Measurements from ENCODE around the gene MORN1. TPM values are rescaled to one million over a fixed set of nuclear protein-coding genes. Genes with fewer than 3 reads are reported as not detected.

Gene MORN1
- total and polyA plus RNA-seq, 9 of the 15 experiments (the other 6 are each of a cell fraction or from before 2014, with no cell fraction given) = 0.24 to 9.3 (median 4.2) TPM

- TF ChIP-seq PHF8 (IDR thresholded peaks at IDR 0.05; ENCODE audit: borderline replicate concordance, low read length) = no peak
- TF ChIP-seq ZKSCAN1 (IDR thresholded peaks at IDR 0.05; ENCODE audit: low read depth, low read length) = 0 out of 2 replicates have a peak, but pooled peaks have one; percentile 24
- no peak for TF ChIP-seq NFATC3 (IDR thresholded peaks at IDR 0.05)
- TF ChIP-seq TSC22D4 (tag; IDR thresholded peaks at IDR 0.05) = no peak
- no peak for TF ChIP-seq KDM2B (CRISPR knock-in tag; IDR thresholded peaks at IDR 0.05)
- TF ChIP-seq, protein P1, sequence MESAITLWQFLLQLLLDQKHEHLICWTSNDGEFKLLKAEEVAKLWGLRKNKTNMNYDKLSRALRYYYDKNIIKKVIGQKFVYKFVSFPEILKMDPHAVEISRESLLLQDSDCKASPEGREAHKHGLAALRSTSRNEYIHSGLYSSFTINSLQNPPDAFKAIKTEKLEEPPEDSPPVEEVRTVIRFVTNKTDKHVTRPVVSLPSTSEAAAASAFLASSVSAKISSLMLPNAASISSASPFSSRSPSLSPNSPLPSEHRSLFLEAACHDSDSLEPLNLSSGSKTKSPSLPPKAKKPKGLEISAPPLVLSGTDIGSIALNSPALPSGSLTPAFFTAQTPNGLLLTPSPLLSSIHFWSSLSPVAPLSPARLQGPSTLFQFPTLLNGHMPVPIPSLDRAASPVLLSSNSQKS (CRISPR knock-in tag; IDR thresholded peaks at IDR 0.05) = no peak
- peak; percentile 94 for TF ChIP-seq SPI1 (IDR thresholded peaks at IDR 0.05; ENCODE audit: borderline replicate concordance, low read depth, low read length)
- 0 out of 2 replicates have a peak, but pooled peaks have one; percentile 13 for TF ChIP-seq MAFK (IDR thresholded peaks at IDR 0.05; ENCODE audit: low read length)
- TF ChIP-seq SMAD3 (CRISPR knock-in tag; conservative IDR thresholded peaks at IDR 0.05) = no peak
- TF ChIP-seq, protein P2, sequence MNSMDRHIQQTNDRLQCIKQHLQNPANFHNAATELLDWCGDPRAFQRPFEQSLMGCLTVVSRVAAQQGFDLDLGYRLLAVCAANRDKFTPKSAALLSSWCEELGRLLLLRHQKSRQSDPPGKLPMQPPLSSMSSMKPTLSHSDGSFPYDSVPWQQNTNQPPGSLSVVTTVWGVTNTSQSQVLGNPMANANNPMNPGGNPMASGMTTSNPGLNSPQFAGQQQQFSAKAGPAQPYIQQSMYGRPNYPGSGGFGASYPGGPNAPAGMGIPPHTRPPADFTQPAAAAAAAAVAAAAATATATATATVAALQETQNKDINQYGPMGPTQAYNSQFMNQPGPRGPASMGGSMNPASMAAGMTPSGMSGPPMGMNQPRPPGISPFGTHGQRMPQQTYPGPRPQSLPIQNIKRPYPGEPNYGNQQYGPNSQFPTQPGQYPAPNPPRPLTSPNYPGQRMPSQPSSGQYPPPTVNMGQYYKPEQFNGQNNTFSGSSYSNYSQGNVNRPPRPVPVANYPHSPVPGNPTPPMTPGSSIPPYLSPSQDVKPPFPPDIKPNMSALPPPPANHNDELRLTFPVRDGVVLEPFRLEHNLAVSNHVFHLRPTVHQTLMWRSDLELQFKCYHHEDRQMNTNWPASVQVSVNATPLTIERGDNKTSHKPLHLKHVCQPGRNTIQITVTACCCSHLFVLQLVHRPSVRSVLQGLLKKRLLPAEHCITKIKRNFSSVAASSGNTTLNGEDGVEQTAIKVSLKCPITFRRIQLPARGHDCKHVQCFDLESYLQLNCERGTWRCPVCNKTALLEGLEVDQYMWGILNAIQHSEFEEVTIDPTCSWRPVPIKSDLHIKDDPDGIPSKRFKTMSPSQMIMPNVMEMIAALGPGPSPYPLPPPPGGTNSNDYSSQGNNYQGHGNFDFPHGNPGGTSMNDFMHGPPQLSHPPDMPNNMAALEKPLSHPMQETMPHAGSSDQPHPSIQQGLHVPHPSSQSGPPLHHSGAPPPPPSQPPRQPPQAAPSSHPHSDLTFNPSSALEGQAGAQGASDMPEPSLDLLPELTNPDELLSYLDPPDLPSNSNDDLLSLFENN (IDR thresholded peaks at IDR 0.05; ENCODE audit: low read depth in 2 of 2, low read length in 2 of 2) = no peak
- TF ChIP-seq CXXC5 (CRISPR knock-in tag; IDR thresholded peaks at IDR 0.05) = peak; percentile 75
- 0 out of 2 replicates have a peak, but pooled peaks have one; percentile 10 for TF ChIP-seq L3MBTL2 (IDR thresholded peaks at IDR 0.05)
- TF ChIP-seq ZFPM2 (CRISPR knock-in tag; IDR thresholded peaks at IDR 0.05) = no peak
- TF ChIP-seq HDAC1 (IDR thresholded peaks at IDR 0.05) = peak in 1 of 2 experiments; percentile 34; a peak in 1 of 4 replicates
- TF ChIP-seq, protein P3, sequence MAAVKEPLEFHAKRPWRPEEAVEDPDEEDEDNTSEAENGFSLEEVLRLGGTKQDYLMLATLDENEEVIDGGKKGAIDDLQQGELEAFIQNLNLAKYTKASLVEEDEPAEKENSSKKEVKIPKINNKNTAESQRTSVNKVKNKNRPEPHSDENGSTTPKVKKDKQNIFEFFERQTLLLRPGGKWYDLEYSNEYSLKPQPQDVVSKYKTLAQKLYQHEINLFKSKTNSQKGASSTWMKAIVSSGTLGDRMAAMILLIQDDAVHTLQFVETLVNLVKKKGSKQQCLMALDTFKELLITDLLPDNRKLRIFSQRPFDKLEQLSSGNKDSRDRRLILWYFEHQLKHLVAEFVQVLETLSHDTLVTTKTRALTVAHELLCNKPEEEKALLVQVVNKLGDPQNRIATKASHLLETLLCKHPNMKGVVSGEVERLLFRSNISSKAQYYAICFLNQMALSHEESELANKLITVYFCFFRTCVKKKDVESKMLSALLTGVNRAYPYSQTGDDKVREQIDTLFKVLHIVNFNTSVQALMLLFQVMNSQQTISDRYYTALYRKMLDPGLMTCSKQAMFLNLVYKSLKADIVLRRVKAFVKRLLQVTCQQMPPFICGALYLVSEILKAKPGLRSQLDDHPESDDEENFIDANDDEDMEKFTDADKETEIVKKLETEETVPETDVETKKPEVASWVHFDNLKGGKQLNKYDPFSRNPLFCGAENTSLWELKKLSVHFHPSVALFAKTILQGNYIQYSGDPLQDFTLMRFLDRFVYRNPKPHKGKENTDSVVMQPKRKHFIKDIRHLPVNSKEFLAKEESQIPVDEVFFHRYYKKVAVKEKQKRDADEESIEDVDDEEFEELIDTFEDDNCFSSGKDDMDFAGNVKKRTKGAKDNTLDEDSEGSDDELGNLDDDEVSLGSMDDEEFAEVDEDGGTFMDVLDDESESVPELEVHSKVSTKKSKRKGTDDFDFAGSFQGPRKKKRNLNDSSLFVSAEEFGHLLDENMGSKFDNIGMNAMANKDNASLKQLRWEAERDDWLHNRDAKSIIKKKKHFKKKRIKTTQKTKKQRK (IDR thresholded peaks at IDR 0.05; ENCODE audit: borderline replicate concordance, low read depth, low read length) = no peak
- 0 out of 2 replicates have a peak, but pooled peaks have one; percentile 25 for TF ChIP-seq ATF7 (IDR thresholded peaks at IDR 0.05)
- TF ChIP-seq VEZF1 (CRISPR knock-in tag; IDR thresholded peaks at IDR 0.05) = peak; percentile 60
Observed at GRCh38 chr1:2290595-2291510, 100.5 kb downstream of the MORN1 start (continued).

All from K562 (cell line).